Adrenal gland (tissue), 12 donors: ENCODE results near the gene LURAP1L. TPM values are rescaled to one million over a fixed set of nuclear protein-coding genes. Genes with fewer than 3 reads are reported as not detected.

Experiments used
- DNase-seq, 7 donors: peaks; one replicate each; pipeline ENCODE4 v3.0.0-alpha.2; 2019 to 2020
- H3K27ac ChIP-seq, 5 donors: fragments of 200-600 bp; sonication (generic) in 4 of 5; 1 replicate in 3 of 5; 2 replicates in 2 of 5; pipeline versions ENCODE4 v1.5.1 to v1.8.0; 2016 to 2020; ENCODE audit warnings: mild to moderate bottlenecking in 1 of 5
- H3K27me3 ChIP-seq: fragments of 200-600 bp; 2 replicates; pipeline ENCODE4 v1.8.0; 2021
- H3K36me3 ChIP-seq, 2 donors: fragments of 200-600 bp; replicated peaks in 1 of 2; 1 replicate in 1 of 2; 2 replicates in 1 of 2; pipeline versions ENCODE4 v1.5.1 to v1.8.0; 2018 to 2022
- H3K4me1 ChIP-seq, 2 donors: fragments of 200-600 bp; replicated peaks in 1 of 2; 1 replicate in 1 of 2; 2 replicates in 1 of 2; pipeline versions ENCODE4 v1.5.1 to v1.8.0; 2018 to 2021
- H3K4me3 ChIP-seq, 4 donors: fragments of 200-600 bp; sonication (generic) in 3 of 4; one replicate each; pipeline ENCODE4 v1.5.1; 2016 to 2018
- H3K9me3 ChIP-seq, 3 donors: fragments of 200-600 bp; sonication (generic) in 1 of 3; replicated peaks in 1 of 3; 1 replicate in 2 of 3; 2 replicates in 1 of 3; pipeline versions ENCODE4 v1.5.1 to v1.8.0; 2016 to 2021
- CTCF ChIP-seq, 6 experiments: fragments of 450-650 bp in 4 of 6; fragments of 200-600 bp in 2 of 6; sonication (generic) in 1 of 6; IDR thresholded peaks; 1 replicate in 5 of 6; 2 replicates in 1 of 6; pipeline versions ENCODE4 v1.5.1 to v1.8.0; 2016 to 2021; ENCODE audit warnings: antibody characterized with exemption in 6 of 6, mild to moderate bottlenecking in 2 of 6, moderate library complexity in 1 of 6
- POLR2A ChIP-seq, 2 donors: fragments of 450-650 bp; IDR thresholded peaks; one replicate each; pipeline ENCODE4 v1.6.1; 2017; ENCODE audit warnings: antibody characterized with exemption in 2 of 2, mild to moderate bottlenecking in 2 of 2, moderate library complexity in 1 of 2
- WGBS, 4 donors: extraction: QIAGEN DNeasy Blood & Tissue Kit in 2 of 4; methylation state at CpG; one replicate each; pipeline versions ENCODE4 v1.1.5 to v1.1.7; 2013 to 2017; 5-methylcytosine and 5-hydroxymethylcytosine counted together
- intact Hi-C, 2 donors: fragments of 100-400 bp; cut with DNase I; formaldehyde crosslinking; loops; one replicate each; pipeline versions ENCODE4 v1.14.1 to v1.15.0; 2022 to 2023
- polyA plus RNA-seq, 3 donors: library from polyadenylated mRNA; stranded (reverse); fragments of 200-250 nt in 2 of 3; fragments of 350-450 nt in 1 of 3; fragmentation: Illumina TruSeq in 1 of 3; extraction: RNeasy Lipid Tissue Mini Kit (QIAGEN cat#74804) in 1 of 3; gene quantifications; one replicate each; pipeline ENCODE4 v1.2.3, GENCODE V29; 2013 to 2014
- total RNA-seq, 9 donors: library from RNA; depleted of rRNA in 4 of 9; stranded (reverse); fragments of >200 nt in 4 of 9; fragments of 120-200 nt in 1 of 9; fragmentation: NEBNext Ultra II Directional in 1 of 9; extraction: Animal tissue kit (Norgen Biotek cat#: 25700) in 1 of 9; gene quantifications; one replicate each; pipeline versions ENCODE4 v1.1.0 to v1.2.4, GENCODE V29; 2013 to 2023
- donor health status: healthy with polysubstance abuse.
- donor health status: Bipolar disorder and iron deficiency.
- donor health status: DM: yes; HTN: yes; CAD: no.
- donor health status: DM: no; HTN: no; CAD: no.
- donor health status: DM: no; HTN: no; CAD: no.
- donor health status: DM: yes; HTN: yes; CAD: no.

The LURAP1L gene
- total and polyA plus RNA-seq, 12 donors: 5.3 to 29.0 (median 10.3) TPM

DNA sequence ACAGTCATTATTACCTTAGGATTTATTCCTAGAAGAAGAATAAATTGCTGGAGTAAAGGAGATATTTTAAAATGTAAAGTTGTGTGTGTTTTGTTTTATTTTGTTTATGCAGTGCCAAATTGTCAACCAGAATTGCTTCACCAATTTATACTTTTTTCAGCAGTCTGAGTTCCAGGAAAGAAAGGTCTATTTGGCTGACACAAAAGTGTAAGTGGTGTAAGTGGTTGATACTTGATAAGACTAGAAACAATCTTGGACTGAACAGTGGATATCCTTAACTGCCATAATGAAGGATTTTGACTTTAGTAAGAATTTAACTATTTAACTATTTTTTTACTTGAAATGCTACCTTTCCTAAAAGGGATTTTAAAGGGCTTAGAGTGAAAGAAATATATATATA is 43.9 kb upstream of the LURAP1L start:
- no peak overlapping the region for H3K27ac ChIP-seq
- no peaks in the 10 kb centered on the region for H3K36me3 ChIP-seq
- intact Hi-C loops: no loop called here
- no peak overlapping the region for H3K4me3 ChIP-seq
- DNase-seq: no peak
- TF ChIP-seq POLR2A (IDR thresholded peaks at IDR 0.05) (no peak), CTCF (IDR thresholded peaks at IDR 0.05) (no peak)
- no peaks in the 10 kb centered on the region for H3K4me1 ChIP-seq
- no peaks in the 10 kb centered on the region for H3K27me3 ChIP-seq
- H3K9me3 ChIP-seq: no peaks in the 10 kb centered on the region

- no peaks in the 10 kb centered on the region for H3K4me1 ChIP-seq
- no peaks in the 10 kb centered on the region for H3K9me3 ChIP-seq
- no peak overlapping the region for H3K27ac ChIP-seq
- no peak for TF ChIP-seq CTCF (IDR thresholded peaks at IDR 0.05)
- no peak for TF ChIP-seq POLR2A (IDR thresholded peaks at IDR 0.05)
- no peak for DNase-seq
- H3K36me3 ChIP-seq: no peaks in the 10 kb centered on the region
- intact Hi-C loops: no loop called here
- H3K27me3 ChIP-seq: no peaks in the 10 kb centered on the region
- H3K4me3 ChIP-seq: no peak overlapping the region
- WGBS, 4 donors: 60 to 72% (median 66%) methylated on average over 3 of the region's 3 CpGs
Observed at GRCh38 chr9:12732971-12733370, 41.8 kb upstream of the LURAP1L start.

DNA sequence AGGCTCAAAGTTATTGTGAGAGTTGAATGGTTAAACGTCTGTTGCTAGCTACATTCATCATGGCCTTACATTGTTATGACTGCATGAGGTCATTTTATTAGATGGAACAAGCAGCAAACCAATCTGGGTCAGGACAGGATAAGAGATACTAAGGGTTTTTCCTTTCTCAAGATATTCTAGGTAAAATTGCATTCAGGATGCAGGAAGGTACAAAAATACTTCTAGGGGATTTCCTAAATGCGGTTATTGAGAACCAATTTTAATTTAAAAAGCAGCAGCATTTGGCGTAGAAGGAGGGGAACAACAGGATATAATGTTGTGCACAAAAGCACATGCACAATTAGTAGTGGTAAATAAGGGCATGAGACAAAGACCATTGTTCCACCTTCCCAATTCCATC is 39.2 kb upstream of the LURAP1L start:
- no peaks in the 10 kb centered on the region for H3K27me3 ChIP-seq
- no peaks in the 10 kb centered on the region for H3K4me1 ChIP-seq
- no peaks in the 10 kb centered on the region for H3K36me3 ChIP-seq
- 40 to 56% (median 48%) methylated on average over 3 of the region's 3 CpGs for WGBS, 4 donors
- H3K27ac ChIP-seq: no peak overlapping the region
- no peak overlapping the region for H3K4me3 ChIP-seq
- TF ChIP-seq POLR2A (IDR thresholded peaks at IDR 0.05) (no peak), CTCF (IDR thresholded peaks at IDR 0.05) (no peak)
- no peak for DNase-seq
- intact Hi-C loops: no loop called here
- H3K9me3 ChIP-seq: no peaks in the 10 kb centered on the region

DNA sequence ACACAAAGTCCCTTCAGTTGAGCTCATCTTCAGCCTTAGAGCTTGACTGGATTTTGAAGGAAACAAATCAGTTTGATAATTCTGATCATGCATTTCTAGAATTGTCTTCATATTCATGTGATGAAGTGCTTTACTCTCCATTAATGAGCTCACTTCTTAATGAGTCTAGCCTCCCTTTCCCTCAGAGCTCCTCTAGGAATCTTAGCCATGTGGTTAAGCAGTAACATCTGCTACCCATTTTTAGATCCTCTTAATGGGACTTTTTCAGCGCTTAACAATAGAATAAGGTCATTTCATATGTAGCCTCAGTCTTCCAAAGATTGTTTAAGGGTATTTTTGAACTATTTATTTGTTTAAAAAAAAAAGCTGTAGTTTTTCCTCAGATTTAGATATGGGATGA is 36.9 kb upstream of the LURAP1L start:
- intact Hi-C loops: no loop called here
- no peak overlapping the region for H3K4me3 ChIP-seq
- WGBS, 4 donors: 0 to 4% (median 3%) methylated on average over 1 of the region's 1 CpG; no CpG with 5 or more reads in 1 of the 4 donors
- H3K27ac ChIP-seq: no peak overlapping the region
- H3K36me3 ChIP-seq: no peaks in the 10 kb centered on the region
- H3K9me3 ChIP-seq: no peaks in the 10 kb centered on the region
- TF ChIP-seq CTCF (IDR thresholded peaks at IDR 0.05) (no peak), POLR2A (IDR thresholded peaks at IDR 0.05) (no peak)
- no peaks in the 10 kb centered on the region for H3K4me1 ChIP-seq
- no peaks in the 10 kb centered on the region for H3K27me3 ChIP-seq
- DNase-seq: no peak
